ENCODE measurements around the gene ANXA2.

The ANXA2 gene

DNA sequence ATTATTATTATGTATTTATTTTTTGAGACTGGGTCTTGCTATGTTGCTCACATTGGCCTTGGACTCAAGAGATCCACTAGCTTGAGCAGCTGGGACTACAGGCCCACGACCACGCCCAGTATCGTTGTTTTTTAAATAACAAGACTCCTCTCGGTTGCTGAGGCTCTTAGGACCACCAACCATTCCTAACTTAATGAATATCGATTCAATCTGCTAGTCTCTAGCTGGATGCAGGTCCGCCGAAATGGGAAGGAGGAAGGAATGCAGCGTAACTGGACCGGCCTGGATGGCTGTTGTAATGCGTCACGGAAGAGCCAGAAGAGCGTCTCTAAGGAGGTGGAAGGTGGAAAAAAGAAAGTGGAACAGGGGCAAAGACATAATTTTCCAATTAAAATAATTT, 1.7 kb downstream of the ANXA2 start:
- Histone ChIP-seq H3K4me2 (ENCODE audit: low read length, poor library complexity, severe bottlenecking) (peak overlapping the region; percentile 84), H3K36me3 (ENCODE audit: control insufficient read depth in 1 of 2, insufficient read depth in 2 of 2, low read depth in 1 of 2, low read length in 2 of 2) (peaks cover 11 to 41% of the 10 kb centered on the region in 2 experiments), H2BK15ac (ENCODE audit: low read depth, poor library complexity, severe bottlenecking) (no peak overlapping the region), H3K9me3 (ENCODE audit: control insufficient read depth, low read length) (no peaks in the 10 kb centered on the region), H3K4me1 (ENCODE audit: control insufficient read depth, insufficient read depth, low read depth, low read length) (peaks cover 20% of the 10 kb centered on the region), H2AK5ac (ENCODE audit: low read length, severe bottlenecking) (no peak overlapping the region), H3K18ac (ENCODE audit: low read depth in 1 of 2, low read length in 2 of 2) (peak overlapping the region in 1 of 2 experiments; percentile 23), H3K27ac (ENCODE audit: low read length, poor library complexity, severe bottlenecking) (peak overlapping the region; percentile 99), H3K9ac (ENCODE audit: low read length) (peak overlapping the region; percentile 100), H4K91ac (ENCODE audit: low read length) (no peak overlapping the region), H2BK5ac (ENCODE audit: low read depth, low read length, poor library complexity, severe bottlenecking) (no peak overlapping the region), H3K23ac (ENCODE audit: low read length in 2 of 2) (peak overlapping the region in 1 of 2 experiments; percentile 16), H2AFZ (ENCODE audit: low read depth, low read length) (no peak overlapping the region), H3K14ac (ENCODE audit: low read length in 2 of 2) (no peak overlapping the region), H4K8ac (ENCODE audit: low read length) (no peak overlapping the region), H3K4me3 (ENCODE audit: insufficient read depth in 1 of 2, low read depth in 1 of 2, low read length in 2 of 2) (peak overlapping the region; percentile 53 to 90), H2BK120ac (ENCODE audit: low read depth, low read length) (no peak overlapping the region), H3K4ac (ENCODE audit: low read depth in 1 of 2, low read length in 2 of 2) (peak overlapping the region in 1 of 2 experiments; percentile 33), H3K27me3 (ENCODE audit: control insufficient read depth in 1 of 2, insufficient read depth in 1 of 2, low read length in 2 of 2) (no peaks in the 10 kb centered on the region), H3K79me1 (replicated peaks; ENCODE audit: low read length, poor library complexity, severe bottlenecking) (no peaks in the 10 kb centered on the region), H2BK12ac (ENCODE audit: low read length in 2 of 2) (no peak overlapping the region)
- WGBS = 57% methylated on average over 9 of the region's 12 CpGs
- peak; percentile 47 for DNase-seq

DNA sequence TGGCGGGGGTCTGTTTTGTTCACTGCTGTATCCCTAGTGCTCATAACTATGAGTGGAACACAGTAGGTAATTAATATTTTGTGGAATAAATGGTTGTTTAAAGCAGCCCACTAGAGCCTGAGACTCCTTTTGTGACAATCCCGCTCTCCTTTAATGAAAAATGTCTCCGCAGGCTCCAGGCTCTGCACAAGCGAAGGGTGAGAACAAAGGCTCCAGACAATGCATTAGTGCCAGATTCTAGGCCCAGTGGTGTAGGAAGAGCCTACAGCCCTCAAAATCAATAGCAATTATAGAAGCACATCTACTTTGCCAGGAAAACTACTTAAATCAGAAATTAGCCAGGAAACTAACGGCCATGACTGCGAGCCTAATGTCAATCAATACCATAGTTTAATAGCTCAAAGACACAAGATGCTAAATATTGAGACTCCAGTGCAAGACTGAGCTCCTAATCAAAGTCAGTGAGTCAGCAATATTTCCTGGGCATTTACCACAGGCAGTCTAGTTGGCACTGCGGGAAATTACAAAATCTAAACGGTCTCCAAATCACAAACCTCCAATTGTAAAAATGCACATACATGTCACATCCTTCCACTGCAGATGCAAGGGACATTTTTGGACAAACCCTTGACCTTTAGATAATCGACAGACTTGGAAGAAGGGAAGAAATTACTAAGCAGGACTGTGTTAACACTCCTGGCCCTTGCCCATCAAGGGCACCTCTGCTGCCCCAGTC, 2.3 kb downstream of the ANXA2 start:
- WGBS = 76% methylated on average over 8 of the region's 9 CpGs
- Histone ChIP-seq H3K23ac (ENCODE audit: low read length in 2 of 2) (no peak overlapping the region), H2AFZ (ENCODE audit: low read depth, low read length) (no peak overlapping the region), H2BK5ac (ENCODE audit: low read depth, low read length, poor library complexity, severe bottlenecking) (no peak overlapping the region), H2BK12ac (ENCODE audit: low read length in 2 of 2) (no peak overlapping the region), H3K4me2 (ENCODE audit: low read length, poor library complexity, severe bottlenecking) (peak overlapping the region; percentile 84), H3K4me1 (ENCODE audit: control insufficient read depth, insufficient read depth, low read depth, low read length) (peaks cover 19% of the 10 kb centered on the region), H3K9ac (ENCODE audit: low read length) (peak overlapping the region; percentile 100), H2BK15ac (ENCODE audit: low read depth, poor library complexity, severe bottlenecking) (no peak overlapping the region), H3K18ac (ENCODE audit: low read depth in 1 of 2, low read length in 2 of 2) (peak overlapping the region in 1 of 2 experiments; percentile 28), H3K27me3 (ENCODE audit: control insufficient read depth in 1 of 2, insufficient read depth in 1 of 2, low read length in 2 of 2) (no peaks in the 10 kb centered on the region), H3K14ac (ENCODE audit: low read length in 2 of 2) (no peak overlapping the region), H3K79me1 (replicated peaks; ENCODE audit: low read length, poor library complexity, severe bottlenecking) (no peaks in the 10 kb centered on the region), H3K4ac (ENCODE audit: low read depth in 1 of 2, low read length in 2 of 2) (no peak overlapping the region), H3K9me3 (ENCODE audit: control insufficient read depth, low read length) (no peaks in the 10 kb centered on the region), H3K27ac (ENCODE audit: low read length, poor library complexity, severe bottlenecking) (peak overlapping the region; percentile 99), H4K8ac (ENCODE audit: low read length) (no peak overlapping the region), H4K91ac (ENCODE audit: low read length) (no peak overlapping the region), H3K36me3 (ENCODE audit: control insufficient read depth in 1 of 2, insufficient read depth in 2 of 2, low read depth in 1 of 2, low read length in 2 of 2) (peaks cover 11 to 41% of the 10 kb centered on the region in 2 experiments), H2AK5ac (ENCODE audit: low read length, severe bottlenecking) (peak overlapping the region; percentile 58), H2BK120ac (ENCODE audit: low read depth, low read length) (no peak overlapping the region), H3K4me3 (ENCODE audit: insufficient read depth in 1 of 2, low read depth in 1 of 2, low read length in 2 of 2) (peak overlapping the region in 1 of 2 experiments; percentile 90)
- peak; percentile 26 for DNase-seq

GRCh38 chr15:60394689-60395097, 3.1 kb downstream of the ANXA2 start:
- WGBS = no CpG with 5 or more reads among the region's 1 CpG
- Histone ChIP-seq H2BK120ac (ENCODE audit: low read depth, low read length) (no peak overlapping the region), H2BK12ac (ENCODE audit: low read length in 2 of 2) (no peak overlapping the region)

DNA sequence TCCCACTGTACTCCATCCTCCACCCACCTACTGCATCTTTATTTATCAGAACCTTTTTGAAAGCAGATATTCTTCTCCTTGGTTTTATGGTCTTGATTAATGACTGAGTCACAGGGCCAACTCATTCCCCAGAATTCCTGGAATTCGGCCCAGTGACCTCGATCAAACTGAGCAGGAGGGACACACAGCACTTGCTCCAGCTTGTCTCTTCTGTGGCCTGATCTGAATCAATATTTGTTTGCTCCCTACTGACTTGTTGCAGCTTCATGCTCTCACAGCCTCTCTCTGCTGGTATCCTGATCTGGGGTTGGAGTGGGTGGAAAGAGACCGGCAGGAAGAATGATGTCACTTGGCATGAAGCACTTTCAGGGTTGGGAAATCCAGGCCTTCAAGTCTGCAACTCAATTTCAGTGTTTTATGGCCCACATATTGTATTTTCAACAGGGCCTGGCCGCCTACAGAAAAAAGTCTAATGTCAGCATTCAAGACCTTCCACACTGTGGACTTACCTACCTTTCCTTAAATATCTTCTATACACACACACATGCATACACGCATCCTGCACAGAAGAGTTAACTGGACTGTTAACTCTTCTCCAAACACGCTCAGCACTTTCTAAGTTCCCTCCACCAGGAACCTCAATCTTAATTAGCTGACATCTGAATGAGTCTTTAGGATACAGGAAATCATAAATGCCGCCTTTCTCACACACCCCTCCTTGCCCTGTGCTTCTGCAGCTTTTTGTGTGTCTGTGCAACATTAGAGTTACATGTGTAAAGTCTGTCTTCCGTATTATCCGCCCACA, 4.6 kb downstream of the ANXA2 start:
- 7% methylated on average over 9 of the region's 9 CpGs for WGBS

More at GRCh38 chr15:60394689-60395097, 3.1 kb downstream of the ANXA2 start:
- H4K8ac ChIP-seq (ENCODE audit: low read length) = no peak overlapping the region
- no peak overlapping the region for H2AFZ ChIP-seq (ENCODE audit: low read depth, low read length)
- peak overlapping the region in 1 of 2 experiments; percentile 70 for H3K23ac ChIP-seq (ENCODE audit: low read length in 2 of 2)
- H3K9me3 ChIP-seq (ENCODE audit: control insufficient read depth, low read length) = no peaks in the 10 kb centered on the region
- no peaks in the 10 kb centered on the region for H3K27me3 ChIP-seq (ENCODE audit: control insufficient read depth in 1 of 2, insufficient read depth in 1 of 2, low read length in 2 of 2)
- H3K9ac ChIP-seq (ENCODE audit: low read length) = peak overlapping the region; percentile 100
- H3K14ac ChIP-seq (ENCODE audit: low read length in 2 of 2) = no peak overlapping the region
- peak overlapping the region in 1 of 2 experiments; percentile 55 for H3K18ac ChIP-seq (ENCODE audit: low read depth in 1 of 2, low read length in 2 of 2)
- H3K27ac ChIP-seq (ENCODE audit: low read length, poor library complexity, severe bottlenecking) = peak overlapping the region; percentile 99
- H2AK5ac ChIP-seq (ENCODE audit: low read length, severe bottlenecking) = peak overlapping the region; percentile 13
- no peaks in the 10 kb centered on the region for H3K79me1 ChIP-seq (replicated peaks; ENCODE audit: low read length, poor library complexity, severe bottlenecking)
- H4K91ac ChIP-seq (ENCODE audit: low read length) = no peak overlapping the region
- no peak overlapping the region for H2BK15ac ChIP-seq (ENCODE audit: low read depth, poor library complexity, severe bottlenecking)
- peaks cover 11 to 49% of the 10 kb centered on the region in 2 experiments for H3K36me3 ChIP-seq (ENCODE audit: control insufficient read depth in 1 of 2, insufficient read depth in 2 of 2, low read depth in 1 of 2, low read length in 2 of 2)
- H3K4ac ChIP-seq (ENCODE audit: low read depth in 1 of 2, low read length in 2 of 2) = no peak overlapping the region
- H3K4me3 ChIP-seq (ENCODE audit: insufficient read depth in 1 of 2, low read depth in 1 of 2, low read length in 2 of 2) = peak overlapping the region; percentile 12 to 90
- peaks cover 20% of the 10 kb centered on the region for H3K4me1 ChIP-seq (ENCODE audit: control insufficient read depth, insufficient read depth, low read depth, low read length)
- peak overlapping the region; percentile 84 for H3K4me2 ChIP-seq (ENCODE audit: low read length, poor library complexity, severe bottlenecking)
- peak overlapping the region; percentile 39 for H2BK5ac ChIP-seq (ENCODE audit: low read depth, low read length, poor library complexity, severe bottlenecking)
- DNase-seq = peak; percentile 48

More for the DNA sequence above, 4.6 kb downstream of the ANXA2 start:
- peak overlapping the region; percentile 4 for H2AK5ac ChIP-seq (ENCODE audit: low read length, severe bottlenecking)
- H2BK120ac ChIP-seq (ENCODE audit: low read depth, low read length) = no peak overlapping the region
- no peak overlapping the region for H2AFZ ChIP-seq (ENCODE audit: low read depth, low read length)
- no peak overlapping the region for H2BK15ac ChIP-seq (ENCODE audit: low read depth, poor library complexity, severe bottlenecking)
- no peak overlapping the region for H3K23ac ChIP-seq (ENCODE audit: low read length in 2 of 2)
- H3K4me1 ChIP-seq (ENCODE audit: control insufficient read depth, insufficient read depth, low read depth, low read length) = peaks cover 12% of the 10 kb centered on the region
- H3K27me3 ChIP-seq (ENCODE audit: control insufficient read depth in 1 of 2, insufficient read depth in 1 of 2, low read length in 2 of 2) = no peaks in the 10 kb centered on the region
- peak overlapping the region; percentile 84 for H3K4me2 ChIP-seq (ENCODE audit: low read length, poor library complexity, severe bottlenecking)
- no peak overlapping the region for H4K8ac ChIP-seq (ENCODE audit: low read length)
- H3K79me1 ChIP-seq (replicated peaks; ENCODE audit: low read length, poor library complexity, severe bottlenecking) = no peaks in the 10 kb centered on the region
- peak overlapping the region in 1 of 2 experiments; percentile 90 for H3K4me3 ChIP-seq (ENCODE audit: insufficient read depth in 1 of 2, low read depth in 1 of 2, low read length in 2 of 2)
- H3K14ac ChIP-seq (ENCODE audit: low read length in 2 of 2) = no peak overlapping the region
- peak; percentile 98 for DNase-seq
- H3K27ac ChIP-seq (ENCODE audit: low read length, poor library complexity, severe bottlenecking) = peak overlapping the region; percentile 99
- H3K9me3 ChIP-seq (ENCODE audit: control insufficient read depth, low read length) = no peaks in the 10 kb centered on the region
- H2BK5ac ChIP-seq (ENCODE audit: low read depth, low read length, poor library complexity, severe bottlenecking) = no peak overlapping the region
- H4K91ac ChIP-seq (ENCODE audit: low read length) = no peak overlapping the region
- H2BK12ac ChIP-seq (ENCODE audit: low read length in 2 of 2) = no peak overlapping the region
- no peak overlapping the region for H3K4ac ChIP-seq (ENCODE audit: low read depth in 1 of 2, low read length in 2 of 2)
- H3K9ac ChIP-seq (ENCODE audit: low read length) = peak overlapping the region; percentile 100
- H3K36me3 ChIP-seq (ENCODE audit: control insufficient read depth in 1 of 2, insufficient read depth in 2 of 2, low read depth in 1 of 2, low read length in 2 of 2) = peaks cover 11 to 58% of the 10 kb centered on the region in 2 experiments
- peak overlapping the region in 1 of 2 experiments; percentile 40 for H3K18ac ChIP-seq (ENCODE audit: low read depth in 1 of 2, low read length in 2 of 2)

All from mesenchymal stem cell (in vitro differentiated cells and primary cell).